Endothelial cell of umbilical vein (primary cell): ENCODE measurements around the gene CTLA4.

Source experiments
- EZH2 ChIP-seq: IDR thresholded peaks from 2 replicates; pipeline ENCODE4 v1.6.1; 2012; ENCODE audit warnings: borderline replicate concordance, low read depth, mild to moderate bottlenecking, moderate library complexity, low read length, inconsistent platforms; ENCODE audit not compliant: severe bottlenecking
- POLR2AphosphoS5 ChIP-seq: IDR thresholded peaks from 2 replicates; pipeline ENCODE4 v1.6.1; 2012; ENCODE audit warnings: low read depth, mild to moderate bottlenecking, control low read depth, low read length, moderate library complexity; ENCODE audit not compliant: insufficient read depth
- TF ChIP-seq, protein P1 (sequence below), 2 donors: IDR thresholded peaks; 1 replicate in 1 of 2; 2 replicates in 1 of 2; pipeline ENCODE4 v1.5.1; 2011; ENCODE audit warnings: low read length in 2 of 2, mild to moderate bottlenecking in 2 of 2, moderate library complexity in 2 of 2, control low read depth in 1 of 2, inconsistent platforms in 1 of 2, low read depth in 1 of 2; ENCODE audit not compliant: insufficient read depth in 1 of 2; ENCODE audit errors: extremely low read depth in 1 of 2
- TF ChIP-seq, protein P2 (sequence below): IDR thresholded peaks from 2 replicates; pipeline ENCODE4 v1.6.1; 2011; ENCODE audit not compliant: insufficient read depth, insufficient read length

DNA sequence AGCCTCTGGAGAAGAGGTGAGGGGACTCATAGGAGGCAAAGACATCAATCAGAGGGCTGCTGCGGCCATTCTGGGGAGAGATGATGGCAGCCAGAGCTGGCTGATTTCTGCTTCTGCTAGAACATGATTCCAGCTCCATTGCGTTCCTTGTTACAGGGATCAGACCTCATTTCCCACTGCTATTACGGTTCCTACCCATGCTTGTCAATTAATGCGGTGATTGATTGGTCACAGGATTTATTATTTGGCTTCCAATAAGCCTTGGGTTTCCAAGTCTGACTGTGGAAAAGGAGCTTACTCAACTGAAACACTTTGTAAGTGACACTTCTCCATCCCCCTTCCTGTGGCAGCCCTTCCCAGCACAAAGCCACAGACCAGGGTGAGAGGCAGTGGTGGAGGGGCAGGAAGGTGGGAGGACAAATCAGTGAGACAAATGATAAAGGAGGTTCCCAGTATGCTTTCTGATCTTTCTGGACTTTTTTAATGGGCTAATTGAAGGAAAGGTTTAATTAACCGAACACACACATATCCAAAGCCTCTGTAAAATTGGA lies 26.8 kb upstream of the CTLA4 start:
- TF ChIP-seq, protein P1, sequence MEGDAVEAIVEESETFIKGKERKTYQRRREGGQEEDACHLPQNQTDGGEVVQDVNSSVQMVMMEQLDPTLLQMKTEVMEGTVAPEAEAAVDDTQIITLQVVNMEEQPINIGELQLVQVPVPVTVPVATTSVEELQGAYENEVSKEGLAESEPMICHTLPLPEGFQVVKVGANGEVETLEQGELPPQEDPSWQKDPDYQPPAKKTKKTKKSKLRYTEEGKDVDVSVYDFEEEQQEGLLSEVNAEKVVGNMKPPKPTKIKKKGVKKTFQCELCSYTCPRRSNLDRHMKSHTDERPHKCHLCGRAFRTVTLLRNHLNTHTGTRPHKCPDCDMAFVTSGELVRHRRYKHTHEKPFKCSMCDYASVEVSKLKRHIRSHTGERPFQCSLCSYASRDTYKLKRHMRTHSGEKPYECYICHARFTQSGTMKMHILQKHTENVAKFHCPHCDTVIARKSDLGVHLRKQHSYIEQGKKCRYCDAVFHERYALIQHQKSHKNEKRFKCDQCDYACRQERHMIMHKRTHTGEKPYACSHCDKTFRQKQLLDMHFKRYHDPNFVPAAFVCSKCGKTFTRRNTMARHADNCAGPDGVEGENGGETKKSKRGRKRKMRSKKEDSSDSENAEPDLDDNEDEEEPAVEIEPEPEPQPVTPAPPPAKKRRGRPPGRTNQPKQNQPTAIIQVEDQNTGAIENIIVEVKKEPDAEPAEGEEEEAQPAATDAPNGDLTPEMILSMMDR (IDR thresholded peaks at IDR 0.05; ENCODE audit: extremely low read depth in 1 of 2, insufficient read depth in 1 of 2, low read depth in 1 of 2, low read length in 2 of 2), result no peak
- TF ChIP-seq, protein P2, sequence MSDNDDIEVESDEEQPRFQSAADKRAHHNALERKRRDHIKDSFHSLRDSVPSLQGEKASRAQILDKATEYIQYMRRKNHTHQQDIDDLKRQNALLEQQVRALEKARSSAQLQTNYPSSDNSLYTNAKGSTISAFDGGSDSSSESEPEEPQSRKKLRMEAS, result no peak
- TF ChIP-seq POLR2AphosphoS5, result no peak
- TF ChIP-seq EZH2, result no peak
